Muscle of leg (tissue), 11 donors: Measurements from ENCODE around the gene PLCB4. TPM values are rescaled to one million over a fixed set of nuclear protein-coding genes. Genes with fewer than 3 reads are reported as not detected.

Source experiments
- DNase-seq: peaks from one replicate; pipeline ENCODE4 v3.0.0; 2013
- H3K27ac ChIP-seq: one replicate; pipeline ENCODE4 v1.5.1; 2013; ENCODE audit warnings: mild to moderate bottlenecking, low read length, control low read depth
- H3K27me3 ChIP-seq: one replicate; pipeline ENCODE4 v1.6.1; 2013; ENCODE audit warnings: low read length; ENCODE audit not compliant: control insufficient read depth, insufficient read depth
- H3K36me3 ChIP-seq: one replicate; pipeline ENCODE4 v1.6.1; 2013; ENCODE audit warnings: low read length; ENCODE audit not compliant: control insufficient read depth, insufficient read depth
- H3K4me1 ChIP-seq: one replicate; pipeline ENCODE4 v1.6.1; 2013; ENCODE audit warnings: low read length; ENCODE audit not compliant: control insufficient read depth, insufficient read depth
- H3K4me3 ChIP-seq: one replicate; pipeline ENCODE4 v1.5.1; 2013; ENCODE audit warnings: low read length, control low read depth
- H3K9me3 ChIP-seq: replicated peaks from 2 replicates; pipeline ENCODE4 v1.6.1; 2013; ENCODE audit warnings: low read depth, low read length; ENCODE audit not compliant: control insufficient read depth
- WGBS: methylation state at CpG from one replicate; pipeline ENCODE4 v1.1.5; 2013; ENCODE audit warnings: missing lambda C conversion rate; ENCODE audit not compliant: insufficient coverage; 5-methylcytosine and 5-hydroxymethylcytosine counted together
- polyA plus RNA-seq, 8 donors: library from polyadenylated mRNA; unstranded; fragments of 120-200 nt; gene quantifications; one replicate each; pipeline versions ENCODE4 v1.2.1 to v1.2.3, GENCODE V29; 2013; ENCODE audit warnings: inconsistent platforms in 1 of 8, low replicate concordance in 1 of 8; ENCODE audit not compliant: insufficient read length in 8 of 8, insufficient read depth in 1 of 8
- total RNA-seq: library from RNA; stranded (reverse); fragments of 120-200 nt; gene quantifications from one replicate; pipeline ENCODE4 v1.2.4, GENCODE V29; 2013

The PLCB4 gene
- total and polyA plus RNA-seq, 9 donors: 3.1 to 5.8 (median 4.3) TPM

DNA sequence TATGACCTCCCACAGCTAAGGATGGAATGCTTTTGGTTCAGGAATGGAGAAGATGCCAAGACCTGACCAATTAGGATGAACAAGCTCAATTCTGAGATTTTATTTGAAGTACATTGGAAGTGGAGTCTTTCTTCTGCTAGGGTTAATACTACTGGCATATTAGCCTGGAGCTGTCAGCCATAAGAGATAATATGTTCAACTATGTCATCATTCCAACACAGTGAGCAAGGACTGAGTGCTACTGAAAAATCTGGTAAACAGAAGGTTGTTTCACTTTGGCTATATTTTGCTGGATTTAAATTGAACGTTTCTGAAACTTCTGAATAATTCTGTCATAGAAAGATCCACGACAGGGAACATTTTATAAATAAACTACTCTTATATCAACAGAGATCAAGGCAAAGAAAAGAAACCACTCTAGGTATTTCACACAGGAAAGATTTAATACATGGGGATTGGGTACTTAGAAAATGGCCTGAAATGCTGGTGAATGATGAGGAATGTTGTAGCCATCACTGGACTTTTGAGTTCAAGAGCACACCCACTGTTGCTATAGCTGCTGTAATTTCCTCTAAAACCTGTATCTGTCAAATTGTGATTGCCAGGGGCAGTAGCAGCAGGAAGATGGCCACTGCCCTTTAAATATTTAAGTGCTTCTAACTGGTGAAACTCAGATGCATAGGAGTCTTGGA lies 200.5 kb downstream of the PLCB4 start:
- WGBS: no CpG with 5 or more reads among the region's 2 CpGs
- no peaks in the 10 kb centered on the region for H3K9me3 ChIP-seq
- no peak overlapping the region for H3K4me3 ChIP-seq
- H3K27me3 ChIP-seq: no peaks in the 10 kb centered on the region
- no peaks in the 10 kb centered on the region for H3K4me1 ChIP-seq
- no peak for DNase-seq
- no peak overlapping the region for H3K27ac ChIP-seq
- no peaks in the 10 kb centered on the region for H3K36me3 ChIP-seq

DNA sequence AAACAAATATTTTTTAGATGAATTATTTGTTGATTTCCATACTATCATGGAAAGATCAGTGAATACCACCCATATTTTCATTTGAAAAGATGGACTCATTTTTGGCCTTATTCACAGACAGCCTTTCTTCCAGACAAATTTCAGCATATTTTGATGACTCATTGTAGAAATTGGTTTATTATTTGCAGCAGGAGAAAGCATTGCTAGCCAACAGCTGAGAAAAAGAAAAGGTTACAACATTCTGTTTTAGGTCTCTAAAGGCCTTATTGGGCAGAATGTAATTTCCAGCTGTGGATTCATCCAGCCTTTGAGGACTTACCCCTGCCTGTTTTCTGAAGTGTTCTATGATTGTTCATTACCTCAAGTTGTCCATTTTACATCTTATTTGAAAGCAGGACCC lies 201.9 kb downstream of the PLCB4 start:
- Histone ChIP-seq H3K4me3 (no peak overlapping the region), H3K27ac (no peak overlapping the region), H3K27me3 (no peaks in the 10 kb centered on the region), H3K9me3 (no peaks in the 10 kb centered on the region), H3K36me3 (no peaks in the 10 kb centered on the region), H3K4me1 (no peaks in the 10 kb centered on the region)
- peak; percentile 88 for DNase-seq

DNA sequence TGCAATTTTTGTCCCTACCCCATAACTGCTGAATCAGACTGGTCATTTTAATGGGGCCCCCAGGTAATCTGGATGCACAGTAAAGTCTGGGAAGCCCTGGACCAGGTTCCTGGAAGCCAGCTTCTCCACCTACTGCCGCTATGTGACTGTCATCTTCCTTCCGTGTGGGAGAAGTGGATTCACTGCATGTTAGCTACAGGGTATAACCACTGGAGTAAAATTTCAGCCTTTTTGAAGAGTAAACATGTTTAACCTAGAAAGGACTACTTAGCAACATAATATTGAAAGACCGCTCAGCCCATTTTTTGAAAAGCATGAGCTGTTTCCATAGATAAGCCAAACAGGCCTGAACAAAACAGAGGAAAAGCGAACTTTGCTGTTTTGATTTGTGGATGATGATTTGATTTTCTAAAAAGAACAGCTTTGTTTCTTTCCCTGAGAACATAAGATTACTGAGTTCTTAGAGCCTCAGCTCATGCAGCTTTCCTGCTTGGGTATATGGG lies 208.1 kb downstream of the PLCB4 start:
- WGBS: 40% methylated on average over 1 of the region's 4 CpGs
- H3K4me1 ChIP-seq: no peaks in the 10 kb centered on the region

DNA sequence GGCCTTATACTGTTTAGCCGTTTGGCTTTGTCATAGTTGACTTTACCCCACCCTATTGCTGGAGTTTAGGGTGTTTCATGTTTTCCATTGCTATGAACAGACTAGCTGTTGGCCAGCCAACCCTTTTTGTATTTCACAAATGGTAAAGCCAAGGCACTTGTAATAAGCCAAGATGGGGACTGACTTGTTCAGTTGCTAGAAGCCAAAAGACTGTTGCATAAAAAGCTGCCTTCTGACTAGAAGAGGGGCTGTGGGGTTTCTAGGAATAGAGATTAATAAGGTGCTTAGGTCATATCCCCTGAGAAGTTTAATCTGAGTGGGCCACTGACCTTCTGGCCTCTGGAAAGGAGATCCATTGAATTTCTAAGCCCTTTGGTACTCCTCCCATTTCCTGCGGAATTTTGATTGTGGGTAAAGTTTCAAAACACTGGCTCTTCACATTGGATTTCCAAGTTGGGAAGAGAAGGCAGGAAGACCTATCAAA lies 211.1 kb downstream of the PLCB4 start:
- whole genome bisulfite sequencing: no CpG with 5 or more reads among the region's 2 CpGs
- Histone ChIP-seq H3K4me3 (no peak overlapping the region), H3K36me3 (no peaks in the 10 kb centered on the region), H3K9me3 (no peaks in the 10 kb centered on the region), H3K27me3 (no peaks in the 10 kb centered on the region), H3K27ac (peak overlapping the region; percentile 43), H3K4me1 (no peaks in the 10 kb centered on the region)
- DNase-seq: peak; percentile 86

More for the DNA sequence above, 208.1 kb downstream of the PLCB4 start:
- Histone ChIP-seq H3K27ac (no peak overlapping the region), H3K36me3 (no peaks in the 10 kb centered on the region), H3K4me3 (no peak overlapping the region), H3K9me3 (no peaks in the 10 kb centered on the region), H3K27me3 (no peaks in the 10 kb centered on the region)
- DNase-seq: peak; percentile 71

DNA sequence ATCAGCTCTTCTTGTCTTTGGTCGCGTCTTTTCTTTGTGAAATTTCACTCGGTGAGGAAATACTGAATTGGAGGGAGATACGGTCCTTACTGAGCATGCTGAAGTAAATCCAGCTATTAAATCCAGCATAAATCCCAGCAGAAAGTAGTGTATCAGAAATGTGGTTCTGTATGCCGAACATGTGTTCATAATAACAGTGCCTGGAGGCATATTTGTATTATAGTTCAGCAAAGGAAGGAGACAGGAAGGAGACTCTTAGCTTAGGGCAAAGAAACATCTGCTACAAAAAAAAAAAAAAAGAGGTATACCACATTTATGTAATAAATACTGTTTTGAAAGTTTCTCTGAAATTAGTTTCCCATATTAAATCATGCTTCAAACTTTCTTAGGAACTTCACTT lies 211.8 kb downstream of the PLCB4 start:
- no CpG with 5 or more reads among the region's 5 CpGs for WGBS
- Histone ChIP-seq H3K36me3 (no peaks in the 10 kb centered on the region), H3K4me1 (no peaks in the 10 kb centered on the region), H3K9me3 (no peaks in the 10 kb centered on the region), H3K27ac (peak overlapping the region; percentile 43), H3K27me3 (no peaks in the 10 kb centered on the region), H3K4me3 (no peak overlapping the region)
- peak; percentile 86 for DNase-seq

DNA sequence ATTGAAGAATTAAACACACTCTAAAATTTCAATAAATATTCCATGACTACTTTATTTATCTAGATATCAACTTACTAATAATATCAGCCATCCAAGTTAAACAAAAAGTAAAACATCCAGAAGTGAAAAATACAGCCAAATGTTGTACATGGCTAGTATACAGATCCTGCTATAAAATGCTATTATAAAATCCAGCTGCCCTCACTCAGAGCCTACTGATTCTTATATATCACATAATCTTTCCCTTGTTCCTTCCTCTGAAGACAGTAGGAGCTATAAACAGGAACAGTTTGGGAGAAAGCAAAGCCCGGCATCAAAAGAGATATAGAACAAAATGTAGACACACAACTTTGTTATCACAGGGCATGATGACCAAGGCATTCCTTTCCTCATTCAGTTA lies 212.9 kb downstream of the PLCB4 start:
- Histone ChIP-seq H3K27ac (no peak overlapping the region), H3K36me3 (no peaks in the 10 kb centered on the region), H3K4me1 (no peaks in the 10 kb centered on the region), H3K4me3 (no peak overlapping the region), H3K27me3 (no peaks in the 10 kb centered on the region), H3K9me3 (no peaks in the 10 kb centered on the region)
- no CpG with 5 or more reads among the region's 1 CpG for WGBS
- peak; percentile 37 for DNase-seq

DNA sequence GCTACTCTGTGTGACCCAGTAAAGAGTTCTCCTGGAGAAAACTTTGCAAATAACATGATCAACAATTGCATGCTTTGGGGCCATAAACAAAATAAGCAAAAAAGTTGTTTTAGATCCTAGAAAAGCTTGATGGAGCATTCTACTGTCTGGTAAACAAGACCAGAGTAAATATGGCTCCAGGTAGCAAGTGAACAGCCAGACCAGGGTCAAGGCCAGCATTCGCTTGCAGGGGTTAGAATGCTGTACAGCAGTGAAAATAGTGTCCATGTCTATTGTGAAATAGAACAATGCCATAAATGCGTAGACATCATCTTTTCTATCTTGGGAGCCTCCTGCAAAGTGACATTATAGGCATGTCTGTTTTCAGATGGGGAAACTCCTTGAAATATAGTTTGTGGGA lies 216.7 kb downstream of the PLCB4 start:
- Histone ChIP-seq H3K27ac (no peak overlapping the region), H3K4me1 (no peaks in the 10 kb centered on the region), H3K27me3 (no peaks in the 10 kb centered on the region), H3K4me3 (no peak overlapping the region), H3K9me3 (no peaks in the 10 kb centered on the region), H3K36me3 (no peaks in the 10 kb centered on the region)
- no peak for DNase-seq
- 92% methylated on average over 1 of the region's 2 CpGs for WGBS

DNA sequence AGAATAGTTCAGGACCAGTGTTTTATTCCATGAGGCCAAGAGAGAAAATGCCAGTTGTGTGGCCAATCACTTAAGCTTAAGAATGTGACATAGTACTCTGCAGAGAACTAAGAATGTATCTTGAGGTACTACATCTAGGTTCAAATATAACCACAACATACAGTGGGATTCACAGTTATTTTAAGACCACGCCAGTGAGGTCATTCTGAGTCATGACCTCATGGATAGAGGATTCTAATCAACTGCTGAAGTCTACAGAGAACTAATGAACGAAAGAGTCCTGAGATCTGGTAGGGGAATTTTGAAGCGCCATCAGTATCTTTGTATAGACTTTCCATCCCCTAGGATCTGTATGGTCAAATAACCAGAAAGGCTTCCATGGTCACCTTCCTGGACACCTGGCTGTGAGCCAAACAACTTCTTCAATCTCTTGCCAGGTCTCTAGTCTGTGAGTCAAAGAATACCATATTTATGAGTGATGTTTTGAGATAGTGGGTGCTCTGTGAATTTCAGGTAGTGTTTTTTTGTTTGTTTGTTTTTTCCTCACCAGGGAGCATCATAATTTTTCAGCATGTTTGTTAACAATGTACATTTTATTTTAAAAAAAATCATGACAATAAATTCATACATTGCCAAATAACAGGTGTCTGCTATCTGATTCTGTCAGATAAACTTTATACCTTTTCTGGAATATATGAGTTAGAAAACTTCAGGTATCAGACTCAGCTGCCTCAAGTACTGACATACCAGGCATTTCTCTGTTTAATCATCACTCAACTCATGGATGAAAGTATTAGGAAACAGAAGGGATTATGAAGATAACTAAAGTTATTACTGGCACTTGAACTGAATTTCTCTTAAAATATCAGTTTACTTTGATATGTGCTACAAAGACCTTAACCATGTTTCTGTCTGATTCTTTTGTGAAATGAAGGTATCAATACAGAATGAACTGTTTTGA lies 217.9 kb downstream of the PLCB4 start:
- Histone ChIP-seq H3K4me3 (no peak overlapping the region), H3K4me1 (no peaks in the 10 kb centered on the region), H3K9me3 (no peaks in the 10 kb centered on the region), H3K27ac (no peak overlapping the region), H3K27me3 (no peaks in the 10 kb centered on the region), H3K36me3 (no peaks in the 10 kb centered on the region)
- no CpG with 5 or more reads among the region's 3 CpGs for WGBS
- DNase-seq: no peak

DNA sequence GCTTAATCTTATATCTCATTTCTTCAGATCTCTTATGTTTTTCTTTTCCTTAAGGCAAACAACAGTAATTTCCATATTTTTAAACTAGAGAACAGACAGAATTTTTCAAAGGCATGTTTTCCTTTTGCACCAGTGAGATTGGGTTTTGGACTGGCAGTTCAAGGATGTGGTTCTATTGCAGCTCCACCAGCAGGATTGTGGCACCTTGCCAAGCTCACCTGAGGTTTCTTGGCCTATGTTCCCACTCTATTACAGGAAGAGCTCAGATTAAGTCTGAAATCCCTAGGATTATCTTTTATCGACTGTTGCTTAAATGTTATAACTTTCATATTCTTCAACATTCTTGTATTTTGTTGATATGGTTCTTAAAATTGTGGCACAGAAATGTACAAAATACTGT lies 218.9 kb downstream of the PLCB4 start:
- no peak overlapping the region for H3K27ac ChIP-seq
- H3K4me3 ChIP-seq: no peak overlapping the region
- WGBS: no CpG with 5 or more reads among the region's 1 CpG
- no peaks in the 10 kb centered on the region for H3K27me3 ChIP-seq
- no peaks in the 10 kb centered on the region for H3K4me1 ChIP-seq
- no peaks in the 10 kb centered on the region for H3K36me3 ChIP-seq
- no peak for DNase-seq
- H3K9me3 ChIP-seq: no peaks in the 10 kb centered on the region

DNA sequence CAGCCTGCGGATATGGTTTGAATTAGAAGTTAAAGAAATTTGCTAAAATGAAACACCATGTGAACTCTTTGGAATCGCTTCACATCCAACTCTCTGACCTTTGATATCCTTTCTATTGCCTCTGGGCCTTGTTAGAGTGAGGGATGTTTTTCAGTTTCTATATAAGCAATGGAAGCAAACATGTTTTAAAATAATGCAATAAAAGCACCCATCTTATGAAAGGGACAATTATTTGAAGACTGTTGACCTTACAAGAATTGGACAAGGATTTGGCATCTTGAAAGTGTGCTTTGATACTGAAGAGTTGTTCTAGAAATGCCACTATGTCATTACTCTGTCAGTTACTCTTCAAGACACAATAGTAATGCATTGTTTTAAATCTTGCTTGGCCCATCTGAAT lies 221.4 kb downstream of the PLCB4 start:
- H3K4me3 ChIP-seq: no peak overlapping the region
- no peaks in the 10 kb centered on the region for H3K9me3 ChIP-seq
- no CpG with 5 or more reads among the region's 2 CpGs for WGBS
- H3K27ac ChIP-seq: no peak overlapping the region
- no peaks in the 10 kb centered on the region for H3K4me1 ChIP-seq
- DNase-seq: no peak
- H3K36me3 ChIP-seq: no peaks in the 10 kb centered on the region
- H3K27me3 ChIP-seq: no peaks in the 10 kb centered on the region
